NCI-H146 (cell line): ENCODE data around the gene ZNF14.
"Not testable (repeated sequence)": the region's sequence is repeated elsewhere in the genome, so short reads cannot be mapped to it uniquely, and the experiment has no call there.

Experiments
- DNase-seq: peaks from one replicate; lab custom pipeline; 2025; lab: John Stamatoyannopoulos, UW

Gene ZNF14

DNA sequence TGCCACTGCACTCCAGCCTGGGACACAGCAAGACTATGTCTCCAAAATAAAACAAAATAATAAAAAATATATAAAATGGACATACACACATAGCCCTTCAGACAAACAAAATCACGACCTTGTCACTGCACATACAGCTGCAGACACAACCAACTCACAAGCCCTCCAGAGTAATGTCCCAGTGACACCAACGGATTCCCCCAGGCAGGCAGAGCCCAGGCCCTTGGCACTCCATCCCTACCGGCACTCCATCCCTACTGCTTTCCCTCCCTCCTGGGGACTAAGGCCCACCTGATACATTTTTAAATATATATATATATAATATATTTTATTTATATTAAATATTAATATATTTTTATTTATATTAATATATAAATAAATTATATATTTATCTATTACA lies 45.8 kb downstream of the ZNF14 start:
- DNase-seq = peak; percentile 8

DNA sequence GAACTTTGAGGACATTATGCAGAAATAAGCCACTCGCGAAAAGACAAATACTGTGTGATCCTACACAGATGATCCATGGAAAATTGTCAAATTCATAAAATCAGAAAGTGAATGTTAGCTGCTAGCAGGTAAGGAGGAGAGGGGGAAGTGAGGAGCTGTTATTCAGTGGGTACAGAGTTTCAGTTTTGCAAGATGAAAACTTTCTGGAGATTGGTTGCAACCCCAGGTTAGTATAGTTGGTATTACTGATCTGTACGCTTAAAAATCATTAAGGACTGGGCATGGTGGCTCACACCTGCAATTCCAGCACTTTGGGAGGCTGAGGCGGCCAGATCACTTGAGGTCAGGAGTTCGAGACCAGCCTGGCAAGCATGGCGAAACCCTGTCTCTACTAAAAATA lies 46.3 kb downstream of the ZNF14 start:
- DNase-seq = no peak

DNA sequence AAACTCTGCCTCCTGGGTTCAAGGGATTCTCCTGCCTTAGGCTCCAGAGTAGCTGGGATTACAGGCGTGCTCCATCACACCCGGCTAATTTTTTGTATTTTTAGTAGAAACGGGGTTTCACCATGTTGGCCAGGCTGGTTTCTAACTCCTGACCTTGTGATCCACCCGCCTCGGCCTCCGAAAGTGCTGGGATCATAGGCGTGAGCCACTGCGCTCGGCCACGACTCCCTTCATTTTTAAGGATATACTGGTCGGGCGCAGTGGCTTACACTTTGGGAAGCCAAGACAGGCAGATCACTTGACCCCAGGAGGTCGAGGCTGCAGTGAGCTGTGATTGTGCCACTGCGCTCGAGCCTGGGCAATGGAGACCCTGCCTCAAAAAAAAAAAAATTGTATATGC lies 46.8 kb downstream of the ZNF14 start:
- DNase-seq = not testable (repeated sequence)

DNA sequence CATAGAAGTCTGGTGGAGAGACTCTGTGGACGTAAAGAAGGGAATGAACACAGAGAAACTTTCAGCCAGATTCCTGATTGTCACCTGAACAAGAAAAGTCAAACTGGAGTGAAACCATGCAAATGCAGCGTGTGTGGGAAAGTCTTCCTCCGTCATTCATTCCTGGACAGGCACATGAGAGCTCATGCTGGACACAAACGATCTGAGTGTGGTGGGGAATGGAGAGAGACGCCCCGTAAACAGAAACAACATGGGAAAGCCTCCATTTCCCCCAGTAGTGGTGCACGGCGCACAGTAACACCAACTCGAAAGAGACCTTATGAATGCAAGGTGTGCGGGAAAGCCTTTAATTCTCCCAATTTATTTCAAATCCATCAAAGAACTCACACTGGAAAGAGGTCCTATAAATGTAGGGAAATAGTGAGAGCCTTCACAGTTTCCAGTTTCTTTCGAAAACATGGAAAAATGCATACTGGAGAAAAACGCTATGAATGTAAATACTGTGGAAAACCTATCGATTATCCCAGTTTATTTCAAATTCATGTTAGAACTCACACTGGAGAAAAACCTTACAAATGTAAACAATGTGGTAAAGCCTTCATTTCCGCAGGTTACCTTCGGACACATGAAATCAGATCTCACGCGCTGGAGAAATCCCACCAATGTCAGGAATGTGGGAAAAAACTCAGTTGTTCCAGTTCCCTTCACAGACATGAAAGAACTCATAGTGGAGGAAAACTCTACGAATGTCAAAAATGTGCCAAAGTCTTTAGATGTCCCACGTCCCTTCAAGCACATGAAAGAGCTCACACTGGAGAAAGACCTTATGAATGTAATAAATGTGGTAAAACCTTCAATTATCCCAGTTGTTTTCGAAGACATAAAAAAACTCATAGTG lies 53.5 kb downstream of the ZNF14 start:
- no peak for DNase-seq

DNA sequence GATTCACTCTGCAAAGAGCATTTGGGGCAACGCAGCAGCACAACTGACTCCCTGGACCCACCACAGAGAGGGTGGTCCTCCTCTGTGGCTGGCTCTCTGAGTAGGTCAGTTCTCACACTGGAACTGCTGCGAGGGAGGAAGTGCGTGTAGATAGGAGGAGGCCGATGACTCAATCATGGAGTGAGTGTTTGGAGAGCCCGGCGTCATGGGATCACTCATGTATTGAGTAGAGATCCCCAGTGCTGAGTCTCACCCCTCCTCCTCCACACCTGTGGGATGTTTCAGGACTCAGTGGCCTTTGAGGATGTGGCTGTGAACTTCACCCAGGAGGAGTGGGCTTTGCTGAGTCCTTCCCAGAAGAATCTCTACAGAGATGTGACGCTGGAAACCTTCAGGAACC lies 55.3 kb downstream of the ZNF14 start:
- no peak for DNase-seq

DNA sequence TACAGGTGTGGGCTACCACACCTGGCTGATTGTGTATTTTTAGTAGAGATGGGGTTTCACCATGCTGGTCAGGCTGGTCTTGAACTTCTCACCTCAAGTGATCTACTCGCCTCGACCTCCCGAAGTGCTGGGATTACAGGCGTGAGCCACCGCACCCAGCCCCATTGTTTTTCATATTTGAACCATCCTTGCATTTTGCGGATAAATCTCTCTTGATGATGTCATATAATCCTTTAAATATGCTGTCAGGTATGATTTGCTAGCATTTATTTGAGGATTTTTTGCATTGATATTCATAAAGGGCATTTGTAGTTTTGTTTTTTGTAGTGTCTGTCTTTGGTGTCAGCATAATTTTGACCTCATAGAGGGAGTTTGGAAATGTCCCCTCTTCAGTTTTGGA lies 58.6 kb downstream of the ZNF14 start:
- DNase-seq = no peak

DNA sequence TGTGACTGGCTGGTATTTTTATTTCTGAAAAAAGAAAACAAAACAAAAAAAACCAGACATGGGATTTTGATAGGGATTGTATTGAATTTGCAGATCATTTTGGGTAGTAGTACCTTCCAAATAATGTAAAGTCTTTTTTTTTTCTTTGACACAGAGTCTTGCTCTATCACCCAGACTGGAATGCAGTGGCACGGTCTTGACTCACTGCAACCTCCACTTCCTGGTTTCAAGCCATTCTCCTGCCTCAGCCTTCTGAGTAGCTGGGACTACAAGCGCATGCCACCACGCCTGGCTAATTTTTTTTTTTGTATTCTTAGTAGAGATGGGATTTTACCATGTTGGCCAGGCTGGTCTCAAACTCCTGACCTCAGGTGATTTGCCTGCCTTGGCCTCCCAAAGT lies 60.1 kb downstream of the ZNF14 start:
- DNase-seq = no peak

DNA sequence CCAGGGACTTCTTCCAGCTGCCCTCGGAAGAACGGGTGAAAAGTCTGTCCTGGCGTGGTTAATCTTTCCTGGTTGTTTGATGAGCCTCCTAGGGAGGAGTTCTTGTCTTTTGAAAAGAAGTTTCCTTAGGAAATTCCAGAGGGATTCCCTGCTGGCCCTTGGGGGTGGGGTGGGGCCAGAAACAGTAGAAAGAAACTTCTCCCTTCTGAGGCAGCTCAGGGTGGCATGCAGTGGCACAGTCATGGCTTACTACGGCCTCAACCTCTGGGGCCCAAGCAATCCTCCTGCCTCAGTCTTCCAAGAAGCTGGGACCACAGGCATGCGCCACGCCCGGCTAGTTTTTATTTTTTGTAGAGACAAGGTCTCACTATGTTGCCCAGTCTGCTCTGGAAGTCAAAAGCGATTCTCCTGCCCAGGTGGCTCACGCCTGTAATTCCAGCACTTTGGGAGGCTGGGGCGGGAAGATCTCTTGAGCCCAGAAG lies 62.8 kb downstream of the ZNF14 start:
- DNase-seq = no peak

DNA sequence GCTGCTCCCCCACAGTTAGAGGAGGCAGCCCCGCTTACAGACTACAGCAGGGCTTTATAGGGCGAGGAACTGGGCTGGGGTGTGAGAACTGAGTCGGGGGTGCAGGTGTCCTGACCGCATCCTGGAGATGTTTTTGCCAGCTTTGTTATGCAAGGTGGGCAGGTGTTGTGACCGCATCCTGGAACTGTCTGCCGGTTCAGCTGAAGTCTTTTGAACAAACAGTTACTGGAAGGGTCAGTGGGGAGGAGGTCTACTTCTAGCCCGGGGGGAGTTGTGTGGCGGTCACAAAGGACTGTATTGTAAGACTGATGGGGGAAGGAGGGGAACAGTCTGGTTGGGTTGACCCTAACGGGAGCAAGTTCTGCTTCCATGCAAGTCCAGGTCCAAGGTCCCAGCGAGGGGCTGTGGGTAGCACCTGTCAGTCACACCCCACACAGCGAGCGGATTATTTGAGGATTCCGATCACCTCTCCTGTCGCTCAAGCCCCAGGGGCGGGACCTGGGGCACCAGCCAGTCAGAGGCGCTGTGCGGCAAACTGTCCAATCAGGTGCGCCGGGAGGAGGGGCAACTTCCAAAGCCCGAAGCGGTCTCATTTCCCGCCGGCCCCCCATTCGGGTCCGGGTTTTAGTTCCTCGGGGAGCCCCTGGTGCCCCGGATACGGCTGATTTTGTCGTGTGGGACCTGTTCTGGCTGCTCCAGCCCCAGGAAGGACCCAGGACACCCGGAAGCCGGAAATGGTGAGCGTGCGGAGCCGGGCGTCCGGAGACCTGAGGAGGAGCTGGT lies 64.5 kb downstream of the ZNF14 start, which contains the start of gene ZNF101:
ZNF101 (plus strand) TSS at position 610 of the 783 bp plus-strand sequence; CDS start at position 735, 125 bp downstream.
- DNase-seq = peak; percentile 99

DNA sequence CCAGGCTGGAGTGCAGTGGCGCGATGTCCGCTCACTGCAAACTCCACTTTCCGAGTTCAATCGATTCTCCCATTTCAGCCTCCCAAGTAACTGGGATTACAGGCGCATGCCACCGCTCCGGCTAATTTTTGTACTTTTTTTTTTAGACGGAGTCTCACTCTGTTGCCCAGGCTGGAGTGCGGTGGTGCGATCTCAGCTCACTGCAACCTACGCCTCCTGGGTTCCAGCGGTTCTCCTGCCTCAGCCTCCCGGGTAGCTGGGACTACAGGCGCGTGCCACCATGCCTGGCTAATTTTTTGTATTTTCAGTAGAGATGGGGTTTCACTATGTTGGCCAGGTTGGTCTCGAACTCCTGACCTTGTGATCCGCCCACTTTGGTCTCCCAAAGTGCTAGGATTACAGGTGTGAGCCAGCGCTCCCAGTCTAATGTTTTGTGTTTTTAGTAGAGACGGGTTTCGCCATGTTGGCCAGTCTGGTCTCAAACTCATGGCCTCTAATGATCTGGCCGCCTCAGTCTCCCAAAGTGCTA lies 67.4 kb downstream of the ZNF14 start:
- not testable (repeated sequence) for DNase-seq

DNA sequence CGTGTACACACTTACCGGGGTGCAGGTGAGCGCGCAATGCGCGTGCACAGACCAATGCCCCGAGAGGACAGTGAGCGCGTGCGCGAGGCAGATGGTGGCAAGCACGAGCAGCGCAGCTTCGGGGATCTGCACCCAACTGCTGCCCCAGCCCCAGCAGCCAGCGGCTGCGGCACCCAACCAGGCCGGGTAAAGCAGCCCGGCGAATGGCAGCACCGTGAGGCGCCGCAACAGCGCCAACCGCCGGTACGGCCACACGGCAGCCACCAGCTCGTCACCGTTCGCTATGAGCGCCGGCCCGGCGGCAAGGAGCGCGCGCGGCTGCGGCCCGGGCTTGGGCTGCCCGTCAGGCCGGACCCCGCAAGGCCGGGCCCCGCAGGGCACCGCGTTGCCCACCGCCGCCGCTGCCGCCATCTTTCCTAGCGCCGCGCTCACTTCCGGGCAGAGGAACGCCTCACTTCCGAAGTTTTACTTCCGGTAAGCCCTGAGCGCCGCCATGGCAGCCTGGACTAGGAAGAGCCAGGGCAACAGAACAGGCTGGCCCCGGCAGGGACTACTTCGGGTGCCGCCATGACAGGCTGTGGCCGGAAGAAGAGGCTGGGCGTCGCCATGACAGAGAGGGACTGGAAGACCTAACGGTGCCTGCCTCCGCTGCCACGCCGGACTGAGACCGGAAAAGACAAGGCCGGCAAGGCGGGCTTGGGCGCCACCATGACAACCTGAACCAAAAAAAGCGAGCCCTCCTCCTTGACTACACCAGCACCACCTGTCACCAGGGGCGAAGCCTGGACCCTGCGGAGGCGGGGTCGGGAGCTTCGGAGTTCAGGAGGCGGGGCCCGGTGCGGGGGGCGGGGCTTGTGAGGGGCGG lies 69.4 kb downstream of the ZNF14 start, which contains the start of gene ATP13A1:
ATP13A1 (minus strand) TSS at position 421 of the 865 bp plus-strand sequence; CDS start at position 411, 10 bp downstream.
- DNase-seq = peak; percentile 100

DNA sequence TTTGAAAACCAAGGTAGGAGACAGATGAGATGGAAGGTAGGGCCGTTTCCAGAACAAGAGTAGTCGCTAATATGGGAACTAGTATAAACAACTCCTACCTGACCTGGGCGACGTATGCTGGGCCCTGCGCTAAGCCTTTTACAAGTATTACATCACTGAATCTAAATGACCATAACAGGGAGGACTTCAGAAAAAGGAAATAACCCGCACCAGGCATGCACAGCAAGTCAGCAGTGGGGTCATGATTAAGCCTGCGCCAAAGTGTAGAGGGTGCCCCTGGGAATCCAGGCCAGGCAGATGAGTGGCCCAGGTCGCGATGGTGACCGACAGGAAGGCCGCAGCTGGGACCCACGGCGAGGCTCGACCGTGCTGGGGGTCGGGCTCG lies 70.0 kb downstream of the ZNF14 start:
- DNase-seq = no peak

DNA sequence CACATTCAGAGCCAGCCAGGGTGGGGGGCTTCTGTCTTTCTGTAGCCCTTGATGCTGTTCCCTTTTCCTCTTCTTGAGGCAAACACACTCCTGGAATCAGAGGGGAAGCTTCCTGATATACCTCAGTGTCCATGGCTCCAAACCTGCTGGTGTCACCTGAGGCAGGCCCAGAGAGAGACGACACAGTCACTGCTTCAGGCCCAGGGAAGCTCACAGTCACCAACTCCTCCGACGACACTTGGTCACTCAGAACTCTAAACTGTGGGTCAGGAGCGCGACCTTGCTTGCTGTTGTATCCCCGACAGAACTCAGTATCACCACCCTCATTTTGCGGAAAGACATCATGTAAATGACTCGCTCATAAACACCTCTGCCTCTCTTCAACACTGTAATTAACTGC lies 70.6 kb downstream of the ZNF14 start:
- no peak for DNase-seq

DNA sequence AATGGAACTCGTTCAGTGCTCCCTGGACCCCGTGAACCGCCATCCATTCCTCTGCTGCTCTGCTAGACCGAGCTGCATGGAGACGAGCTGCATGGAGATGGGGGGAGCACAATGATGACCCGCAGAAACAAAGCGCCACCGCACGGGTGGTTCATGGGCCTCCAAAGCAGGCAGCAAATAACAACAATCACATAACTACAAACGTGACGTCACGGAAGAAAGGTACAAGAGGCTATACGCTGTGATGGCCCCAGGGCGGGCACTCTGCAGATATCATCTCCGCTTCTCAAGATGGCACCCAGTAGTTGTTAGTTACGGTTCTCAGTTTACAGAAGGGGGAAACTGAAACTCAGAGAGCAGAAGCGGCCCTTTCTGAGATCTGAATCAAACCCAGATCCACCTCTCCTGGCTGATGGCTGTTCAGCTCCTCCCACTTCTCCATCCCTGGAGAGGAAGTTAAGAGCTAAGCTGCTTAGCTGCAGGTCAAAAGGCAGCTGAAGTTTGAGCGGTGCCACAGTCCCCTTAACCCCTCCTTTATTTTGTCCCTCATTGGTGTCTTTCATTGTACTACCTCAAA lies 71.1 kb downstream of the ZNF14 start:
- no peak for DNase-seq

DNA sequence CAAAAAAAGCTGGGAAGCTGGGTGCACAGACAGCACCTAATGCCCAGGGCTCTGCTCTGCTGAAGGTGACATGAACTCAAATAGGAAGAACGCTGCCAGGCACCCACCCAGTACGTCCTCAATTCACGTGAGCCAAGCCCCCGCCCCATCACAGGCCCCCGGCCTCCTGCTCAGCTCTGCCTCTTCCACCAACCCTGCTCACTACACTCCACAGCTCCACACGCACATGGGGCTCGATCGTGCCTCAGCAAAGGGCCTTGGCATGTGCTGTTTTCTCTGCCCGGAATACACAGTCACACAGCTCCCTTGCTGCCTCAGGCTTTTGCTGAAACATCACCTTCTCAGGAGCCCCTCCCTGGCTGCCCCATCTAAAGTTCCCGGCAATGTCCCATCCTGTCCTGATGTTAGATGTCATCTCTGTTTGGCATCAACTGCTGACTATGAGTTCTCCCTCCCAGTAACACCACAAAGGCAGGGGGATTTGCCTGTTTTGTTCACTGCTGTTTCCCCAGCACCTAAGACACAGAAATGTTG lies 71.7 kb downstream of the ZNF14 start:
- no peak for DNase-seq
